GM18520 (cell line): ENCODE results near the gene DNAH17.

Source experiments
- ATAC-seq: cut with Tn5 transposase; IDR thresholded peaks from one replicate; pipeline ENCODE4 v1.9.1; 2021; ENCODE audit not compliant: unreplicated experiment

Gene DNAH17

DNA sequence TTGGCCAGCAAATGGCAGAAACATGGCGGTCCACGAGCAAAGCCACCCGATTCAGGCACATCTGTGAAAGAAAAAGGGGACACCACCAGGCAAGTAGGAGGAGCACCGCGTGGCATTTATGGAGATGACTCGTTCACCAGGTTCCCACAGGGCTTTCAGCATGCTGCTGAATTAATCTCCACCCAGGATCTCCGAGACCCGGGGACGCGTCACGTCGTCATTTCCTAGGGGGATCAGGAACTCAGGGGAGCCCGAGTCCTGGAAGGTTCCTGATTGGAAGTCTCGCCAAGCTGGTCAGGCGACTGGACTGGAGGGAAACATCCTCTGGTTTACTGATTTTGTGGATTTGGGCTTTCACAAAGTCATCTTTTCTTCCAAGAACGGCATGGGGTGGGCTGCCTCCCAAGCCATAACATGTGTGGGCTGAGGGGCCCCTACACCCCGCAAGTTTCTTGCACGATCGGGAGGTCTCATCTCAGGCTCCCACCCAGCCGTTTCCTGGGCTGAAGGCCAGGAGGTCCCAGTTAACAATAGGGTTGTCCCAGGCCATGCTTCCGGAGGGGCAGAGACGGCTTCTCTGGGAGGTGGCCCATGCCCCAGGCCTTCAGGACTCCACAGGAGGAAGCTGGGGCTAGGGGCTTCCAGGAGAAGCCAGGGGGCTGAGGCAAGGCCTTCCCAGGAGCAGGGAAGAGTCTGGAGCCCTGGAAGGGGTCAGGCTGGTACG, 645 bp downstream of the DNAH17 start:
- no peak for ATAC-seq

DNA sequence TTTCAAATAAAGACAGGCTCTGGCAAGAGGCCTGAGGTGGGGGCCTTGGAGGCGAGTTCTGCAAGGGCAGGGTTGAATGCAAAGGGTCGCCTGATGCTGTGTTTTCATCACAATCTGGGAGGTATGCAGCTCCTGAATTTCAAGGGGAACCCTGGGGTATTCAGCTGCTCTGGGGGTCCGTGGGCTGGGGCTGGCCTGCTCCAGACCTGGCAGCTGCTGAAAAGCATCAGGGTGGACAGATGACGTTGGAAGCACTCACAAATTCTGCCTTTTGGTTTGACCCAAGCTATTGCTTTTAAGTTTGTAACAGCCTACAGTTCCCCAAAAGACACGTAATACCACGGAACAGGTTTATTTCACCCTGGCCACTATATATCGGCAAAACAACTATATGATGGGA, 1.3 kb downstream of the DNAH17 start:
- no peak for ATAC-seq

DNA sequence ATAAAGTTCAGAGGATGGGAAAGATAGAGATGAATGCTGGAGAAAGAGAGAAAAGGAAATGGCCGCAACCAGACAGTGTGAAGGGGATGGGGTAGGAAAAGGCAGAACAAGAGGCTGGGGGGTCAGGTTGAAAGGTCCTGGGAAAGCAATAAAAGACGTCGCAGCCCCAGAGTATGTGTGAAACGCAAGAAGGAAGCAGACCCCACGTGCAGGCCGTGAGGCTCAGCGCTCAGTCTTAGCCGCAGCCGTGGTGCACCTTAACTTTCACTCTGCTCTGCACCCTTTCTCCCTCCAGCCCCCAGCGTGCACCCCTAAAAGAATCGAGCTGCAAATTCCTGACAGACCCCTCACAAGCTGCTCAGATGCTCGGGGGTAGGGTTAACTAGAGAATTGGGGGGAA, 1.9 kb downstream of the DNAH17 start:
- no peak for ATAC-seq

DNA sequence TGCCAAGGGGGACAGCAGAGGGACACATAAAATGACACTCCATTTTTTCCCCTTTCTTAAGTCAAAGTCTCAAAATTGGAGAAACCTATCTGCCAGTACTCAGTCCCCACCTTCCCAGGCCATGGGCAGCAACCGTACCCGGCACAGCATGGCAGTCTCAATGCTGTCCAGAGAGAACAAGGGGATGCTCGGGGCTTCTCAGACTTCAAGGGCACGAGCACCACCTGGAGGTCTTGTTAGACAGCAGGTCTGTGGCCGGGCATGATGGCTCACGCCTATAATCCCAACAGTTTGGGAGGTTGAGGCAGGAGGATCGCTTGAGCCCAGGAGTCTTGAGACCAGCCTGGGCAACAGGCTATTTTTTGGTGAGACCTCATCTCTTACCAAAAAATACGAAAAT, 3.2 kb downstream of the DNAH17 start:
- ATAC-seq = no peak

DNA sequence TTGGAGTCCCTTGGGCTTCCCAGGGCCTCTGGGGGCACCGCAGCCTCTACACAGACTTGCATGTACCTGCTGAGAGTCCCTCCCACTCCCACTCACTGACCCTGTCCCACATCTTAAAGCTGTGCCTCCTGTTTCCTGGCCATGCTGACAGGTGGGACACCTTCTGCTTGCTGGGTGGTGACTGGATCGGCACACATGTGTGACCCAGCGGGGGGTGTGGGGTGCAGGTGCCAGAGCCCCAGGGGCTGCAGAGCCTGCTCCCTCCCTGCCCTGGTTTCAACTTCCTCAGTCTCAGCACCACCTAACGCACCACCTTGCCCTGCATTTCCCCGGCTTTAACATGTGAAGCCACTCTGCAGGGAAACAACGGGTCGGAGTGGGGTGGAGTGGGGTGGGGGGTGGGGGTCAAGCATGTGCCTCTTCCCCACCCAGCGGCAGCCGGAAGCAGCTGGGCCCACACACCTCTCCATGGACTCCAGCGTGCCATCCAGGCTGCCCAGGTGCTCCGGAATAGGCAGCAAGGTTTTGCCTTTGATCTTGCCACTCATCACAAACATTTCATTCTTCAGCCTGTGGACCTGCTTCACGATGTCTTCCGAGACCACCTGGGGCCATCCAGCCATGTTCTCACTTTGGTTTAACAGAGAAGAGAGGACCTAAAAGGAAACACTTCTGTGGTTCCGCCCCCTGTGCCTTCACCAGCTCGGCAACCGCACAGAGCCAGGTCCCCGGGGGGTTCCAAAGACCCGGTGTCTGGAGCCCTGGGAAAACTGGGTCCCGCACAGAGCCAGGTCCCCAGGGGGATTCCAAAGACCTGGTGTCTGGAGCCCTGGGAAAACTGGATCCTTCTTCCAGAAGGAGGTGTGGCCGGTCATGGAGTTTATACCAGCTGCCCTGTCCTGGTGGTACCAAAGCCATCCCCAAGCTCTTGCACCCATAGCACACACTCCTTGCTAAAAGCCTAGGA, 4.7 kb downstream of the DNAH17 start:
- ATAC-seq = no peak

DNA sequence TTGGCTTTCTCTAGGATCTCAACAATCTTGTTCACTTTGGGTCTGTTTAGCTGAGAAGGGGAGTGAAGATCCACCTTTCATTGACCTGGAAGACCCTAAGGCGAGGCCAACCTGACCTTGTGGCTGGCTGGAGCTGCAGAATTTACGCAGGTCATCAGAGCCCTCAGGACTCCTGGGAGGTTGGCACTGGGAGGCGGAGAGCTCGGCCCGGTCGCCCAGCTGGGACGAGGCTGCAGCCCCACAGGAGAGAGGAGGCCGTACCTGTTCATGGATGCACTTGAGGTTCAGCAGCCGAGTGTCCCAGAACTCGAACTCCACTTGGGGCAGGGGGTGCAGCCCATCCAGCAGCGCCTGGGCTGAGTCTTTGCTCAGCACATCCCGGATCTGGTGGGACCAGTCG, 5.9 kb downstream of the DNAH17 start:
- ATAC-seq = no peak

DNA sequence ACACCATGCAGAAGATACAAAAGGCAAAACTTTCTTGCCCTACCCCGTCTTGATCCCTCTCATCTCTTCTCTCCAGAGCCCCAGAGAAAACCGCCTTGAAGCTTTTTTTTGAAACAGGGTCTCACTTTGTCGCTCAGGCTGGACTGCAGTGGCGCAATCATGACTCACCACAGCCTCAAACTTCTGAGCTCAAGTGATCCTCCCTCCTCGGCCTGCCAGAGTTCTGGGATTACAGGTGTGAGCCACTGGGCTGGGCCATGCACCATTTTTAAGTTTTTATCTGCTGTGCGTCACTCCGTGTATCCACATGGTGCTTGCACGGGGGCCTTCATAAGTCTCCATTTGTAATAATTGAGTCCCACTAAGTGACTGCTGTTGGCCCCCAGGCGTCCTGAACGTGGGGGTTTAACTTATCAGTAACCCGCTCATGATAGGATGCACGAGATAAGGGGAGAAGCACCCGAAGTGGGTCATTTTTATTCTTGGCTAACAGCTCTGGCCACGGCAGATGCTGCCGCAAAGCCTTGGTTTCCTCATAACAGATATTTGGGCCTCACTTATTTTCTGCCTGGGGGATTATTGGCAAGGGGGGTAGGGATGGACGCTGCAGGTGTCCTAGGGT, 8.6 kb downstream of the DNAH17 start:
- no peak for ATAC-seq

DNA sequence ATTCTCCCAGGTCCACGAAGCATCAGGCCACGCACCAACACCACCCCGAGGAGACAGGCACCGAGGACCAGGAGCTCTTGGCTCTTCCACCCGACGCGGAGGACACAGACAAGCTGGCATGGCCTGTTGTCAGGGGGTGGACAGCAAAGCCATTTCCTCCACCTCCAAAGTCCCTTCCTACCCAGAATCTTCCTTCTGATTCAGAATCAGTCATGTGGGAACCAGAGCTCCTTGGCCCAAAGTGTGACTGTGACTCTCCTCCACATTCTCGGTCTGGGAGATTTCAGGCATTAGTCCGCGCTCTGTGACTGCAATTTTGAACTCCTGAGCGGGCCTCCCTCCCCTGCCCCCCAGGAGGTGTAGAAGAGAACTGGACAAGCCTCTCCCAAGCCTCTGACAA, 9.2 kb downstream of the DNAH17 start:
- no peak for ATAC-seq

DNA sequence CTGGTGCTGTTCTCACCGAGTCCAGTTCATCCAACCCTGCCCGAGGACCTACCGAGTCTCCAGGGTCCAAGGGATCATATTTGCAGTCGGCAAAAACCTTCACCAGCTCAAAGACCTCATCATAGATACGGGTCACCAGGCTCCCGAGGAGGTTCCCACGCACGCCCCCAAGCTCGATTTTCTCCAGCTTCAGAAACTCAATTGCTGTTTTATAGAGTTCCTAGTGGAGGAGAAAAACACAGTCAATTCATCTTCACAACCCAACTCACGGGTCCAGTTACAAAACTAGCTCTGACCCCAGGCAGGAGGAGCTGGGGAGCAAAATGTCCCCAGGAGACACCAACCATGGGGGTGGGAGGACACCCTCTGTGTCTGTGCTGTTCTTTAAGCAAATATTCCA, 10.2 kb downstream of the DNAH17 start:
- no peak for ATAC-seq

DNA sequence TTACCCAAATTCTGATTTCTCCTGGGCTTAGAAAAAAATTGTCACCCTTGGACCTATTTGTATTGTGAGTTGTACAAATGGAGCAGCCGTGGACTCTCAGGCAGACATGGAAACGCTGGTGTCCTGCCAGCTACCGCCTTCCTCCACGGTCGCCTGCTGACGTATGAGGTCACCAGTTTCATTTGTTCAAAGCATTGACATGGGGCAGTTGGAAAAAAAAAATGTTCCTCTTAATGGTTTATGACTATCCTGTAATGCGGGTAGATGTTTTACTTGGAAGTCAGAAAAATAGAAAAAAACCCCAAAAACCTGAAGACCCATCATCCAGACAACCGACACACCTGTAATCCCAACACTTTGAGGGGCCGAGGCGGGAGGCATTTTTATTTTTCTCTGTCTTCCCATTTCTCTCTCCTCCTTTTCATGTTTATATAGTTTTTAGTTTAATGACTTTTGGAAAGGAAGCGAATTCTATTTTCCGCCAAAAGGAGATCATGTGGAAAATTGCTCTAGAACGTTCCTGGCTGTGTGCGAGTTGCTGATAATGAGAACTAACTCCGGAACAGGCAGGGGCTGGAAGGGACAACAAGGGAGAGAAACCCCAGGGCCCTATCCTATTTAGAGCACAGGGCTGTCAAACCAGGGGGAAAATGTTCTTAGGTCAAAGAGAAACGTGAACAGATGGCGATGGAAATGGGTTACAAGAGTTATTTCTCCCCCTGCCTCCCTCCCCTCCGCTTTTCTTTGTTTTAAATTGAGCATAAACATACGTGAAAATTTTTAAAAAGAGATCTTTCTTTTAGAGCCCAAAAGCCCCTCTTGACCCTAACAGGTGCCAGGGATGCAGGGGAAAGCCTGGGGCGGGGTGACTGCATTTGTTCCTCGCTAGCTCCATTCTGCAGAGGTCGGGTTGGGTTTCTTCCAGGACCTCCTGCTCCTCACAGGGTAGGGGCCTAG, 13.7 kb downstream of the DNAH17 start:
- ATAC-seq = no peak

DNA sequence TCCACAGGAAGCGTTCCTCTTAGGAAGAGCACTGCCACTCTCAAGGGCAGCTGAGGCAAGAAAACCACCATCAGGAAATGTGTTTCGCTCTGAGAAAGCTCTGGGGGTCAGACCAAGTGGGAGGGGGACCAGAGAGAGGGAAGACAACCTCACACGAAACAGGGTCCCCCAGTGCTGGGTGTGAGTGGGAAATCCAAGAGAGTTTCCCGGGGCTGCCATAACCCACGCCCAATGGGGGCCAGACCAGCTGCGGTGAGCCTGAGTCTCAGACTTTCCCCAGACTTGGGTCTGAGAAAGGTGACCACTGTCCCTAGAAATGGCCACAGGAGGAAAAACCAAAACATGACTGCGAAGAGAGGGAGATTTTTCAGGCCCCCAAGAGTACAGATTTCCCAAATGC, 14.5 kb downstream of the DNAH17 start:
- no peak for ATAC-seq

DNA sequence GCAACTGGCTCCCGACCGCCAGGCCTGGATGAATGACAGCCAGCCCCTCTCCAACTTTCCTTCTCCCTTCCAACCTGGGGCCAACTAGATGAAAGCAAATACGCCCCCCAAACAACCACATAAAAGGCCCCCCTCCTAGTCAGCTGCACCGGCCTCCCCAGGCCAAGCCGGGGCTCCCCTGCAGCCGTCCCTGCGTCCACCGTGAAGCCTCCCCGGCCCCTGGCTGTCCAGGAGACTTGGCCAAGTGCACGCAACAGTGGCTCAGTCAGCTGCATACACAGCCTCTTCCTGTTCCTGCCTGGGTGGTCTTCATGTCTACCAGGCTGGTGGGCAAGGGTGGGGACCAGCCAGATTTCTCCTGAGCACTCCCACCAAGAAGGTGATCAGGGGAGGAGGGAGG, 16.0 kb downstream of the DNAH17 start:
- ATAC-seq = no peak

DNA sequence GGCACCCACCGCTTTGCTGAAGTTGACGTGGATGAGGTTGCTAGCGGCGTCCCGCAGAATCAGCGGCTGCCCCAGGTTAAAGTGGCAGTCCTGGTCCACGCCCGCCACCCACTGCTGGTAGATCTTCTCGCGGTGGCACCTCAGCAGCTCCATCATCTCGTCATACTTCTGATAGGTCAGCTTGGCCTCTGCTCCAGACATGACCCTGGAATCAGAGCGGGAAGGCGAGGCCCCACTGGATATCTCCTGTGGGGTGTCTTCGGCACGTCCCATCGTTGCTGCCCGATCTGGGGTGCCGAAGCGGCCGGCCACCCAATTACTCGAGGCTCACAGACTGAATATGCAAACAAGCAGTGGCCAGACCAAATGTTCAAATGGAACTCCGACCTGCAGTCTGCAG, 16.5 kb downstream of the DNAH17 start:
- ATAC-seq = no peak

DNA sequence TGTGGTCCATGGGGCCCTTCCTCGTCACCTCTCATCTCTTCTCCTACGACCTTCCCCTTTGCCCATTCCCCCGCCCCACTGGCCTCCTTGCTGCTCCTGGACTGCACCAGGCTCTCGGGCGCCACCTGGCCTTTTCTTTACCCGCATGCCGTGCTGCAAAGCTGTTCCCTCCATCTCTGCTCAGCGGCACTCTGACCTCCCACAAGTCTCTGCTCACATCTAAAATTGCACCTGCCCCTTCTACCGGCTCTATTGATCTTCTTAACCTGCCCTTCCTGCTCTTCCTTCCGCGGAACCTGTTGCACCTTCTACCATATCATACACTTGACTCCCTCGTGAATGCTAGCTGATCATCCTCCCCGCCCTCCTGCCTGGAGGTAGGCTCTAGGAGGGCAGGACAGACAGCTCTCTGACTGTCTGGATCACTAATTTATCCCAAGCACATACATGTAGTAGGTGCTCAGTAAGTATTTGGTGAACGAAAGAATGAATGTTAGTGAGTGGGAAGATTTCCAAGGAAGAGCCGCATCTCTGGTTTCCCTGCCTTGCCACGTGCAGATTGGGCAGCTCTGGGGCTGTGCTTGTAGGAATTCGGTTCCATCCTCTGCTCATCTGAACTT, 17.3 kb downstream of the DNAH17 start:
- no peak for ATAC-seq

DNA sequence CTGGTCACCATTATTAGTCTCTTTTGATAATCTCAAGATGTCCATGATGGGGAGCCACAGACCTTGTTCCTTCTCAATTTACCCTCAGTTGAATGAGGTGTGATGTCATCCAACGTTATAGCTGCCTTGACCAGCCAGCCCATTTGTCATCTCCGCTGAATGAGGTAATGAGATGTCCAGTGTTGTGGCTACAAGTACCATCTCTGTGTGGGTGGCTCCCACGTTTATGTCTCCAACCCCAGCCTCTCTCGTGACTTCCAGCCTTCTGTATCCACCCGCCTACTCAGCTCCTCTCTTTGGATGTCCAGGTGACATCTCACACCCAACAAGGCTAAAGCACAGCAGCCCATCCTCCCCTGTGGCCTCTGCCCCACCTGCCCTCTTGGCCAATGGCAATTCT, 18.2 kb downstream of the DNAH17 start:
- ATAC-seq = no peak

DNA sequence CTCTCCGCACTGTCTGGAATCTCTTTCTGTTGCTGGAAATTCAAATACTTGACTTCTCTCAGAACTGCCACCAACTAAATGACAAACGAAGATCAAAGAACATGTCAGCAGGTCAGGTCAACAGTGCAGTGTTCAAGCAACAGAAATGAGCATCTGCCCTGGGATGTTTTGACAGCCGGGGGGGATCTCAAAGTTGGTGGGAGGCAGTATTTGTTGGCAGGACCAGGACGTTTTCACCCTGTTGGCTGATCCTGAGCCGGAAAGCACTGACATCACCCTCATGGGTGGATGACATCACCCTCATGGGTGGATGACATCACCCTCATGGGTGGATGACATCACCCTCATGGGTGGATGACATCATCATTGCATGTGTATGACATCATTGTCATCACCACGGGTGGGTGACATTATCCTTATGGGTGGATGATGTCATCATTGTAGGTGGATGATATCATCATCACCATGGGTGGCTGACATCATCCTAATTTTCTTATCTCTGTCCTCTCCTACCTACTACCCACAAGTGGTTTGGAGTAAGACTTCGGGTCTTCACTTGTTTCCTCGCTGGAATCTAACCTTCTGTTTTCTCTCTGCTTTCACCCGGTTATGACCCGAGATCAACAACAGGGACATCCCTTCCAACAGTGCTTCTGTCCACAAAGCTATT, 18.9 kb downstream of the DNAH17 start:
- ATAC-seq = no peak

DNA sequence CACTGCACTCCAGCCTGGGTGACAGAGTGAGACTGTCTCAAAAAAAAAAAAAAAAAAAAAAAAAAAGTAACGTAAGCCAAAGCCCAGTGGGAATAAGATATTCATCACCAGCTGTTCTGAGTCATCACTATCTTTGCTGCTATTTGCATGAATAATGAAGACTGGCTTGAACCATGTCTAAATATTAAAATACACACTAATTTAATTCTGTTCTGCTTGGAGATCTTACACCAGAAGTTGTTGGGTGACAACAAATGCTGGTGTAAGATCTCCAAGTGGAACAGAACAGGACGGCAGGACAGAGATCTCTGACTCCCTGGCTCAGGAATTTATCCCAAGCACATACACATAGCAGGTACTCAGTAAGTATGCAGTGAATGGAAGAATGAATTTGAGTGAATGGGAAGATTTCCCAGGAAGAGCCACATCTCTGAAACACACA, 19.6 kb downstream of the DNAH17 start:
- no peak for ATAC-seq

DNA sequence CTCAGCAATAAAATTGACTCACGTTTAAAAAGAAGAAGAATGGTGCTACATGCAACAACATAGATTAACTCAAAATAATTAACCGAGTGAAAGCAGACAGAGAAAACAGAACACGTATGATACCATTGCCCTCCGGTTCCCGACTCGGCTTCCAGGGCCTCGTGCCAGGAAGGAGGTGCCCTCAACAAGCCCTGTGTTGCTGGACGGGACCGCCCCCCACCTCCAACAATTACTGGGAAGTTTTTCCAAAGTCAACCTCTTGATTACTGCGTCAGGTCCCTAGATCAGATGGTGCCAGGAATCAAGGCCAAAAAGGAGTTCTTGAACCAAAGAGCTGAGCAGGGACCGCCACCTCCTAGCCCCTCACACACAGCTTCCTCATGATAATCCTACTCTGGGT, 20.4 kb downstream of the DNAH17 start:
- no peak for ATAC-seq

DNA sequence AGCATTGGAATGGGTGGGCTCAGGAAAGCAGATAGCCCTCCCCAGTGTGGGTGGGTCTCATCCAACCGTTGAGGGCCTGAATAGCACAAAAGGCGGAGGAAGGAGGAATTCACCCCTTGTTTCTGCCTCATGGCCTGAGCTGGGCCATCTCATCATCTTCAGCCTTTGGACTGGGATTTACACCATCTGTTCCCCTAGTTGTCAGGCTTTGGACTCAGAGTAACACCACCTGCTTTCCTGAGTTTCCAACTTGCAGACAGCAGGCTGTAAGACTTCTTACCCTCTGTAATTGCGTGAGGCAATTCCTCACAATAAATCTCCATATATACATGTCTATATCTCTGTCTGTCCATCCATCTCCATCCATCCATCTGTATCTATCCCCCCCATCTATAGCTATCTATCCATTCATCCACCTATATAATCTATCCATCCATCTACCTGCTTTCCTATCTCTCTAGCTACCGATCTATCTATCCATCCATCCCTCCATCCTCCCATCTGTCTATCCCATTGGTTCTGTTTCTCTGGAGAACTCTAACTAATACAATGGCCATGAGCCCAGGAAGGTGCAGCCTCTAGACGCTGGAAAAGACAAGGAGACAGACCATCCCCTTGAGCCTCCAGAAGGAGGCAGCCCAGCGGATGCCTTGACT, 21.3 kb downstream of the DNAH17 start:
- no peak for ATAC-seq
